Measurements from ENCODE around the gene DAB2IP. TPM values are rescaled to one million over a fixed set of nuclear protein-coding genes. Genes with fewer than 3 reads are reported as not detected.
"Not testable (repeated sequence)": the region's sequence is repeated elsewhere in the genome, so short reads cannot be mapped to it uniquely, and the experiment has no call there.

DAB2IP gene
- total RNA-seq, 2 donors from 2014 or later = 70.7 to 71.0 TPM

GRCh38 chr9:121622387-121623203 is 28.8 kb upstream of the DAB2IP start:
- peaks cover 8% of the 10 kb centered on the region for H3K4me1 ChIP-seq (ENCODE audit: control insufficient read depth, insufficient read depth, low read length)
- no peaks in the 10 kb centered on the region for H3K27me3 ChIP-seq (ENCODE audit: control insufficient read depth, insufficient read depth, low read length, poor library complexity, severe bottlenecking)
- Mint-ChIP-seq H3K4me3 (no peak overlapping the region), H3K27me3 (ENCODE audit: insufficient read depth) (no peaks in the 10 kb centered on the region), H3K27ac (peak overlapping the region; percentile 30), H3K4me1 (peaks cover 15% of the 10 kb centered on the region), H3K36me3 (ENCODE audit: low read depth) (no peaks in the 10 kb centered on the region), H3K9me3 (no peaks in the 10 kb centered on the region)
- TF ChIP-seq CTCF (conservative IDR thresholded peaks at IDR 0.05) = no peak
- no peaks in the 10 kb centered on the region for H3K36me3 ChIP-seq (ENCODE audit: control insufficient read depth, insufficient read depth, low read length)
- no peak overlapping the region for H3K9ac ChIP-seq (ENCODE audit: extremely low read depth, low read length, poor library complexity, severe bottlenecking)
- H3K27ac ChIP-seq (ENCODE audit: low read depth, low read length) = no peak overlapping the region
- no peaks in the 10 kb centered on the region for H3K9me3 ChIP-seq (ENCODE audit: control insufficient read depth, low read length)
- H3K4me3 ChIP-seq (ENCODE audit: low read length) = no peak overlapping the region
- DNase-seq = no peak
- 88 to 98% methylated on average over 7 to 14 of the region's 14 CpGs for WGBS, 2 experiments (ENCODE audit: insufficient coverage in 1 of 2, insufficient read length in 1 of 2)

GRCh38 chr9:121623430-121623829 is 28.0 kb upstream of the DAB2IP start:
- H3K36me3 ChIP-seq (ENCODE audit: control insufficient read depth, insufficient read depth, low read length); H3K36me3 Mint-ChIP-seq (ENCODE audit: low read depth); H3K4me3 Mint-ChIP-seq; H3K9me3 Mint-ChIP-seq; H3K27me3 Mint-ChIP-seq (ENCODE audit: insufficient read depth); H3K27ac ChIP-seq (ENCODE audit: low read depth, low read length); H3K27ac Mint-ChIP-seq; H3K9me3 ChIP-seq (ENCODE audit: control insufficient read depth, low read length); H3K4me1 ChIP-seq (ENCODE audit: control insufficient read depth, insufficient read depth, low read length); DNase-seq; H3K27me3 ChIP-seq (ENCODE audit: control insufficient read depth, insufficient read depth, low read length, poor library complexity, severe bottlenecking); H3K9ac ChIP-seq (ENCODE audit: extremely low read depth, low read length, poor library complexity, severe bottlenecking); H3K4me3 ChIP-seq (ENCODE audit: low read length): not testable (repeated sequence)
- H3K4me1 Mint-ChIP-seq = peaks cover 15% of the 10 kb centered on the region
- 75 to 95% methylated on average over 1 to 2 of the region's 2 CpGs for WGBS, 2 experiments (ENCODE audit: insufficient coverage in 1 of 2, insufficient read length in 1 of 2)

- H3K27ac ChIP-seq (ENCODE audit: low read depth, low read length) = no peak overlapping the region
- H3K4me1 Mint-ChIP-seq = peaks cover 15% of the 10 kb centered on the region
- H3K36me3 ChIP-seq (ENCODE audit: control insufficient read depth, insufficient read depth, low read length) = no peaks in the 10 kb centered on the region
- H3K36me3 Mint-ChIP-seq (ENCODE audit: low read depth) = no peaks in the 10 kb centered on the region
- WGBS, 2 experiments (ENCODE audit: insufficient coverage in 1 of 2, insufficient read length in 1 of 2) = 88 to 94% methylated on average over 2 to 3 of the region's 3 CpGs
- H3K4me1 ChIP-seq (ENCODE audit: control insufficient read depth, insufficient read depth, low read length) = peaks cover 8% of the 10 kb centered on the region
- no peak for DNase-seq
- no peaks in the 10 kb centered on the region for H3K27me3 Mint-ChIP-seq (ENCODE audit: insufficient read depth)
- H3K9me3 Mint-ChIP-seq = no peaks in the 10 kb centered on the region
- no peaks in the 10 kb centered on the region for H3K27me3 ChIP-seq (ENCODE audit: control insufficient read depth, insufficient read depth, low read length, poor library complexity, severe bottlenecking)
- no peak overlapping the region for H3K9ac ChIP-seq (ENCODE audit: extremely low read depth, low read length, poor library complexity, severe bottlenecking)
- peak overlapping the region; percentile 56 for H3K27ac Mint-ChIP-seq
- no peak overlapping the region for H3K4me3 Mint-ChIP-seq
- no peak overlapping the region for H3K4me3 ChIP-seq (ENCODE audit: low read length)
- no peaks in the 10 kb centered on the region for H3K9me3 ChIP-seq (ENCODE audit: control insufficient read depth, low read length)
- no peak for TF ChIP-seq CTCF (conservative IDR thresholded peaks at IDR 0.05)
Measured at GRCh38 chr9:121625590-121625989, 25.8 kb upstream of the DAB2IP start.
